EH (cell line): ENCODE measurements around the gene FXR1.

Source experiments
- DNase-seq: peaks from one replicate; pipeline ENCODE4 v3.0.0-alpha.2; 2015; ENCODE audit warnings: low read depth

FXR1 gene

GRCh38 chr3:181008796-181009195, 96.3 kb downstream of the FXR1 start:
- no peak for DNase-seq

GRCh38 chr3:181009225-181009624, 96.8 kb downstream of the FXR1 start:
- no peak for DNase-seq

GRCh38 chr3:181017690-181018089, 105.2 kb downstream of the FXR1 start:
- DNase-seq, result peak; percentile 3

DNA sequence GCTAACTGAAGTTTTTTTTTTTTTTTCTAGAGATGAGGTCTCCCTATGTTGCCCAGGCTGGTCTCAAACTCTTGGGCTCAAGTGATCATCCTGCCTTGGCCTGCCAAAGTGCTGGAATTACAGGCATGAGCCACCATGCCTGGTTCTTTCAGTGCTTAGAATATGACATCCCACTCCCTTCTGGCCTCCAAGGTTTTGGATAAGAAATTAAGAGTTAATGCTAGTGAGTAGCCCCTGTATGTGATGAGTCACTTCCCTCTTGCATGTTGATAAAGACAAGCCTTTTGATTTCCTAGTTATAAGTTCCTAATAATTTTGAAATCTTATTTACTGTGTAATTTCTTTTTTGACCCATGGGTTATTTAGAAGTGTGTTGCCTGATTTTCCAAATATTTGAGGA, 112.7 kb downstream of the FXR1 start:
- no peak for DNase-seq

- DNase-seq, result no peak
Measured at GRCh38 chr3:181030948-181031347, 118.5 kb downstream of the FXR1 start.
